ENCODE measurements around the gene FBXW10B.
"Not testable (repeated sequence)": the region's sequence is repeated elsewhere in the genome, so short reads cannot be mapped to it uniquely, and the experiment has no call there.

FBXW10B gene

DNA sequence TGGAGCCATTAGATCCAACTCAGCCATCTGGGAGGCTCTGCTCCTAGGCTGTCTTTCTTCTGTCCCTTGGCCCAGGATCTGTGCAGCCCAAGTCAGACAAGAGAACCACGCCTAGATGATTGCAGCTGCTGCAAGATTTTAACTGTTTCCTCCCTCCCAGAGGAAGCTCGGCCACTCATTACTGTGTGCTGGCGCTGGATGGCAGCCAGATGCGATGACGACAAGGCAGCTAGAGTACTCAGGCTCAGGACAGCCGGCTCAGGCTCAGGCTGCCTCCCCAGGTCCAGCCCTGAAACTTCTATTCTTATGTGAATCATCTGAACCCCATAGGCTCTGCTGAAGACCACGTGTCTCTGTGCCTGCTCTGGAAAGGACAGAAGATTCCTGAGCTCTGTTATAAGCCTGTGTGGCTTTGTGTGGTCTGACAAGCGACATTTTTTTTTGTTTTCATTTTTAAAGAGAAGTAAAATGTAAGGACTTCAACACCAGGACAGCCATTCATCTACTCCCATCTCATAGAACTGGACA is 32.1 kb upstream of the FBXW10B start:
- H3K4me3 ChIP-seq (ENCODE audit: low read depth, low read length), result no peak overlapping the region
- no peaks in the 10 kb centered on the region for H3K9me3 ChIP-seq (ENCODE audit: control insufficient read depth, insufficient read depth, low read length)
- peaks cover 12% of the 10 kb centered on the region for H3K4me1 ChIP-seq (ENCODE audit: control insufficient read depth, insufficient read depth, low read length)
- no peaks in the 10 kb centered on the region for H3K27me3 ChIP-seq (ENCODE audit: control insufficient read depth, insufficient read depth, low read length)
- no peaks in the 10 kb centered on the region for H3K36me3 ChIP-seq (ENCODE audit: control insufficient read depth, insufficient read depth, low read length)
- H3K9ac ChIP-seq (ENCODE audit: low read depth, low read length), result no peak overlapping the region

DNA sequence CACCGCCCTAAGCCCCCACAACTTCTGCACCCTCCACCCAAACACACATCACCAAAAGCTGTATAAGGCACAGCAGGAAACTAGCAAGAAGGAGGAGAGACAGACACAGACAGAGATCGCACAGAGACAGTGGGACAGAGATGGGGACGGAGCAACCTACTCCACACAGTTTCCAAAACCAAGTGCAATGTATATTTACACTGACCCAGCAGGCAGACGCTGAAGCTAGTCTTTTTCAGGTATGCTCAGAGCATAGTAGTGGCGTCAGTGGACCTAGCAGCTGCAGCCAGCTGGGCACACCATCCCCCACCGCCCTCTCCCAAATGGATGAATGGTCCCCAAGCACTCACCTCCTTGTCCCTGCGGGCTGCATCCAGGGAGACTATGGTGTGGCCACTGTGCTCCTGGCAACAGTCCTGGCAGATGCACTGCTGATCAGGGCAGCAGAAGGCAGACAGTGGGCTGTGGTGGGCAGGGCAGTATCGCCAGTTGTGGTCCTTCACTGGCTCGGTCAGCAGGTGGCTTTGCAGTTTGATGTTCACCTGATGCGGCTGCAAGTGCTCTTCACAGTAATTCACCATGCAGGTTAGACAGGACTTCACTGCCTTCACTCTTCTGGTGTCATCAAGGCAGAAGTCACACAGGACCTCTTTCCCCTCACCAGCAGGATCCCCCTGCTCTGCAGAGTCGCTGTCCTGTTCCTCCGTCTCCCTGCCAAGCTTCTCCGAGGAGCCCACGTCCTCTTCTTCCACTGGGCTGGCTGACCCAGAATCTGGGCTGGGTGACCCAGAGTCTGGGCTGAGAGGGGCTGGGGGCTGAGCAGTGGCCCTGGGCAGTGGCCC is 31.5 kb upstream of the FBXW10B start:
- Histone ChIP-seq H3K27me3 (ENCODE audit: control insufficient read depth, insufficient read depth, low read length) (no peaks in the 10 kb centered on the region), H3K4me3 (ENCODE audit: low read depth, low read length) (peak overlapping the region; percentile 1), H3K9ac (ENCODE audit: low read depth, low read length) (no peak overlapping the region), H3K4me1 (ENCODE audit: control insufficient read depth, insufficient read depth, low read length) (peaks cover 14% of the 10 kb centered on the region), H3K9me3 (ENCODE audit: control insufficient read depth, insufficient read depth, low read length) (no peaks in the 10 kb centered on the region), H3K36me3 (ENCODE audit: control insufficient read depth, insufficient read depth, low read length) (no peaks in the 10 kb centered on the region)

DNA sequence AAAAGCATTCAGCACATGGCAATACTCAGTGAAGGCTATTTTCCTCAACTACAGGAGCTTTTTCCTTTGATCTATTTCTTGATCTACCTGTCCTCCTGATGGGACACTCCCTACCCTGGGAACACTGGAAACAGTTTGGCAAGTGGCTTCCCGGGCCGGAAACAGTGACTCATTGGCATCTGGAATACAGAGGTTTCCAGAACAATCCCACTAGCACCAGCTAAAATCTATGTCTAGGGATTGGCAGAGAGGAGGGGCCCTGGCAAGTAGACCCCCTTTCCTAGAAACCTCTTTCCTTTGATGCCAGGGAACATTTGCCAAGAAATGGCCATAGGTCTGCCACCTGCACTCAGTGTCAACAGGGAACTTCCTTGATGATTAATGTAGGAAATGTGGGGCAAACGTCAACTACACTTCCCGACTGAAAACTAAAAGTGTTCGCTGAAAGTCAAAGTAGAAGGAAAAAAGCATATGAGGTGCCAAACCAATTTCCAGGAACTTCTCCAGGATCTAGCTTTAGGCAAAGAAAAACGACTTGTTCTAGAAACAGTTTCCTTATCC is 30.4 kb upstream of the FBXW10B start:
- Histone ChIP-seq H3K4me3 (ENCODE audit: low read depth, low read length) (no peak overlapping the region), H3K9ac (ENCODE audit: low read depth, low read length) (no peak overlapping the region), H3K4me1 (ENCODE audit: control insufficient read depth, insufficient read depth, low read length) (peaks cover 15% of the 10 kb centered on the region)

DNA sequence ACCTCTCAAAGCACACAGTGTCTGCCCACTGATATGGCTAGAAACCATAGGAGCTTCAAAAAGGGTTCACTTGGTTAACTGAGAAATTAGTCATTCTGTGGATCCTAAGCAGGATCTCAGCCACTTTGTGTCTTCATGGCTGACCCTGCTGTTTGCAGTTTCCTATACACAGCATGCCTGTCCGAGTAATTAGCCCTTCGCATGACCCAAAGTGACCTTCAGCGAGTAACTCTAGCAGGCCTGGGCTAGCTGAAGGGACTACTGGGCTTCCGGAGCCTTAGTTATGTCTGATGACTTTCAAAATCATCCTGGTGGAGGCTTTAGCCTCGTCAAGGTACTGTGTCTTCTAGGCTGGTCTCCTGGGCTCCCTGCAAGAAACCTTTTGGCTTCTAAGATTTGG is 28.9 kb upstream of the FBXW10B start:
- H3K9ac ChIP-seq (ENCODE audit: low read depth, low read length), result no peak overlapping the region
- H3K4me1 ChIP-seq (ENCODE audit: control insufficient read depth, insufficient read depth, low read length), result peaks cover 13% of the 10 kb centered on the region
- no peaks in the 10 kb centered on the region for H3K27me3 ChIP-seq (ENCODE audit: control insufficient read depth, insufficient read depth, low read length)
- H3K4me3 ChIP-seq (ENCODE audit: low read depth, low read length), result no peak overlapping the region
- no peaks in the 10 kb centered on the region for H3K9me3 ChIP-seq (ENCODE audit: control insufficient read depth, insufficient read depth, low read length)
- H3K36me3 ChIP-seq (ENCODE audit: control insufficient read depth, insufficient read depth, low read length), result no peaks in the 10 kb centered on the region

More for the DNA sequence above, 30.4 kb upstream of the FBXW10B start:
- Histone ChIP-seq H3K36me3 (ENCODE audit: control insufficient read depth, insufficient read depth, low read length) (no peaks in the 10 kb centered on the region), H3K27me3 (ENCODE audit: control insufficient read depth, insufficient read depth, low read length) (no peaks in the 10 kb centered on the region), H3K9me3 (ENCODE audit: control insufficient read depth, insufficient read depth, low read length) (no peaks in the 10 kb centered on the region)

DNA sequence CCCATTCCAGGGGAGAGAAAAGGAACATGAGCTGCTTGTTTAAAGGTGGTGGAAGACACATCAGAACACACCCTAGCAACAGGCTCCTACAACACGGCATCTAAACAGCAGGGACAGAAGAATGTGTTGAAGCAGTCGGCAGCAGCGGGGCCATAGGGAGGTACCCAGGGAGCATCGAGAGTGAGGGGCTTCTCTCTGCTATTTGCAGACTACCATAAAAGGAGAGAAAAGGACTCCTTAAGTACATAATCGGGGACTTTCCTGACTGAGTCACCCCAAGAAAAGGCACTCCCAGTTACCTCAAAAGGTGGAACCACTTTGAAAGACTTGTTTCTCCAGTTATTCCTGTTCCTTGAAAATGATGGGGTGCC is 26.4 kb upstream of the FBXW10B start:
- not testable (repeated sequence) for H3K9me3 ChIP-seq (ENCODE audit: control insufficient read depth, insufficient read depth, low read length); H3K27me3 ChIP-seq (ENCODE audit: control insufficient read depth, insufficient read depth, low read length); H3K4me3 ChIP-seq (ENCODE audit: low read depth, low read length); H3K4me1 ChIP-seq (ENCODE audit: control insufficient read depth, insufficient read depth, low read length); H3K9ac ChIP-seq (ENCODE audit: low read depth, low read length); H3K36me3 ChIP-seq (ENCODE audit: control insufficient read depth, insufficient read depth, low read length)

DNA sequence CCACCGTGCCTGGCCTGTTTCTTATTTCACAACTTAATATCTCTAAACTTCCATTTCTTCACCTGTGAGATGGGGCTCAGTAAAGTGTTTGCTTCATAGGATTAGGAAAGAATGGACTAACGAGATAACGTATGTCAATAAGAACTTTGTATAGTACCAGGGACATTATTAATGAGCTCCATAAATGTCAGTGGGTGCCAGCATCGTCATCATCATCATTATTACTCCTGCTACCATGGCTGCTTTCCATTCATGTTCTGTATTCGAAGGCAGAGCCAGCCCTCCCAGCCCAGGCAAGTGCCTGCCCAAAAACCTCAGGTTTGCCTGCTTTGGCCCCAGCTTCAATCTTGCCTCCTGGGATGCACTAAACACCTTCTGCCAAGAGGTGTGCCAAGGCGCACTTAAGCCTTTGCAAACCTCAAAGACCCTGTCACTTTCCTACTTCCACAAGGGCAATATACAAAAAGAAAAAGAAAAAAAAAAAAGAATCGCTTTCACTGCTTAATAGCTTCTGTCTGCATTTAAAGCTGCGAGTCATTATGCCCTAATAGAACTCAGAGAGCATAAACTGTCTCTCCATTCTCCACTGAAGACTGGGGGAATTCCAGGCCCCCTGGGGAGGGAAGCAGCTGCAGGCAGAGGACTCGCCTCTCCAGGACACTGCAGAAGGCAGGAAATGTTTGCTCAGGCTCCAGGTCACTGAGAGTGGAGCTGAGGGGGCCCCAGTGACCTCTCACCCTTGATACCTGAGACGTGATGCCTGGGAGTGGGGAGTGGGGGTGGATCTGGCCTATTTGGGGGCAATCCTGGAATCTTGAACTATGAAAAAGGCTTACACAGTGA is 25.8 kb upstream of the FBXW10B start:
- H3K9me3 ChIP-seq (ENCODE audit: control insufficient read depth, insufficient read depth, low read length); H3K27me3 ChIP-seq (ENCODE audit: control insufficient read depth, insufficient read depth, low read length); H3K9ac ChIP-seq (ENCODE audit: low read depth, low read length); H3K4me1 ChIP-seq (ENCODE audit: control insufficient read depth, insufficient read depth, low read length); H3K4me3 ChIP-seq (ENCODE audit: low read depth, low read length); H3K36me3 ChIP-seq (ENCODE audit: control insufficient read depth, insufficient read depth, low read length): not testable (repeated sequence)

DNA sequence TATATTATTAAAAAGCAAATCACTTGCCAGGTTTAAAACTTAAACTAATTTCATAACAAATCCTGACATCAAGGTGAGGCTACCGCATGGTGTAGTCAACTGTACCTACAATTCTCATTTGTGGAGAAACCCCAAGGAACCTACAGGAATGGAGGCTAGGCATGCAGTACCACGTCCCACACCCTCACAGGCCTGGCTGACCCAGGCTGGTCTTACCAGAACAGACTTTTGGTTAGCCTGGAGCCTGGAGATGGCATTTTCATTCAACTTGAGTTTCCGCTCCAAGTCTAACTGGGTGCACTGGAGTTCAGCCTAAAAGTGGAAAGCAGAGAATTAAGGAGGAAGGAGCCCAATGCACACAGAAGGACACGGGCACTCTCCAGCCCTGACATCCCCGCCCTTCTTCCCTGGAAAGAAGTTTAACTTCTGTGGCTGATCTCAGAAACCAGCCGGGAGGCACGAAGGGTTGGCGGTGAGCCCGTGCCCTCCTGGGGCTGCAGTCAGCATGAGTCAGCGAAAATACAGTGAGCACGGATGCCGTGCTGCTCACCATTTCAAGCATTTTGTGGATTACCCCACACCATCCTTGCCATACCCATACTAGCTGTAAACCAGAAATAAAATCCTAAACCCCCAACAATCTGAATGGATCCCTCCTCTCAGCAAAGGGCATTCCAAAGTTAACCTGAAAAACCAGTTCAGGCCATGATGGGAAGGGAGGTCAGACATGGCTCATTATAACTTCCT is 23.2 kb upstream of the FBXW10B start:
- H3K36me3 ChIP-seq (ENCODE audit: control insufficient read depth, insufficient read depth, low read length); H3K9ac ChIP-seq (ENCODE audit: low read depth, low read length); H3K27me3 ChIP-seq (ENCODE audit: control insufficient read depth, insufficient read depth, low read length); H3K4me1 ChIP-seq (ENCODE audit: control insufficient read depth, insufficient read depth, low read length); H3K9me3 ChIP-seq (ENCODE audit: control insufficient read depth, insufficient read depth, low read length); H3K4me3 ChIP-seq (ENCODE audit: low read depth, low read length): not testable (repeated sequence)

DNA sequence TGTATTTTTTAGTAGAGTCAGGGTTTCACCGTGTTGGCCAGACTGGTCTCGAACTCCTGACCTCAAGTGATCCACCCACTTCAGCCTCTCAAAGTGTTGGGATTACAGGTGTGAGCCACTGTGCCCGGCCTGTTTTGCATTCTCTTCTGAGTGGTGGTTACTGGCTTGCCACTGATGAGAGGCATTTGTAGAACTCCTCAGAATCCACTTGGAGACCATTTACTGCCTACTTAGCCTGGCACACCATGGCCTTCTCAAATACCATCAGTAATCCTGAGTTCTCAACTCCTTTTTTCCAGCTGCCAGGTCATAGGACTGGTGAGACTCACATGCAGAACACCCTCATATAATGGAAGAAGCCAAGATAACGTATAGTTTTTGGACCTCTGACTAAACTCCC is 22.5 kb upstream of the FBXW10B start:
- not testable (repeated sequence) for H3K27me3 ChIP-seq (ENCODE audit: control insufficient read depth, insufficient read depth, low read length); H3K9me3 ChIP-seq (ENCODE audit: control insufficient read depth, insufficient read depth, low read length); H3K9ac ChIP-seq (ENCODE audit: low read depth, low read length); H3K36me3 ChIP-seq (ENCODE audit: control insufficient read depth, insufficient read depth, low read length); H3K4me3 ChIP-seq (ENCODE audit: low read depth, low read length); H3K4me1 ChIP-seq (ENCODE audit: control insufficient read depth, insufficient read depth, low read length)

DNA sequence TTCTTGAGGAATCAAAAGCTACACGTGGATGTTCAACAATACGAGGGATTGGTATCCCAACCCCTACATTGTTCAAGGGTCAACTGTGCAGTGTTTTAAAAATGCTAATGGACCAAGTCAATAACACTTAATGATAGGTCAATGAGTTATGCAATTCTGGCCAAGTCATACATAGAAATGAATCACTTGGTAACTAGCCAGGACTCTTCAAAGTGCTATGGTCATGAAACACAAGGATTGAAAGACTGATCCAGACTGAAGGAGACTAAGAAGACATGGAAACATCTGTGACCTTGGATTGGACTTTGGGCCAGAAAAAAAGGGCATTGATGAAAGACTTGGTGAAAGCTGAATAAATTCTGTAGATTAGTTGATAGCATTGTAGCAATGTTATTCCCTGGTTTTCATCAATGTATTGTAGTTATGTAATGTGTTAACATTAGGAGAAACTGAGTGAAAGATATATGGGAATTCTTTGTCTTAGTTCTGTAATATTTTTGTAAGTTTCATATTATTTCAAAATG is 11.5 kb upstream of the FBXW10B start:
- H3K9me3 ChIP-seq (ENCODE audit: control insufficient read depth, insufficient read depth, low read length); H3K36me3 ChIP-seq (ENCODE audit: control insufficient read depth, insufficient read depth, low read length); H3K4me1 ChIP-seq (ENCODE audit: control insufficient read depth, insufficient read depth, low read length); H3K4me3 ChIP-seq (ENCODE audit: low read depth, low read length); H3K27me3 ChIP-seq (ENCODE audit: control insufficient read depth, insufficient read depth, low read length); H3K9ac ChIP-seq (ENCODE audit: low read depth, low read length): not testable (repeated sequence)

DNA sequence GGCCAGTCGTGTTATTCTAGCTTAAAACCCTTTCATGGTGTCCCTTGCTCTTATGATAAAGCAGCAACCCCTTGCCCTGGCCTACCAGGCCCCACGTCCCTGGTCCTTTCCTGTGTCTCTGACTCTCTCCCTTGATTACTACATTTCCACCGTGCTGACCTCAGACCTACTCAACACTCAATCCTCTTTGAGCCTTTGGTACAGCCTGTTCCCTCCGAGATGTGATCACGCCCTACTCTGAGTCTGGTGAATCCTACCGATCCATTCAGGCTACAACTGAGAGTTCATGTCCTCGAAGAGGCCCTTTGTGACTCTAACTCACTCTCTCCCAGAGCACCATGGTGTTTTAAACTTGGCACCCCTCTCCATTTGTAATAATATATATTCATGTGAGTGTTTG is 10.5 kb upstream of the FBXW10B start:
- not testable (repeated sequence) for H3K9me3 ChIP-seq (ENCODE audit: control insufficient read depth, insufficient read depth, low read length); H3K27me3 ChIP-seq (ENCODE audit: control insufficient read depth, insufficient read depth, low read length); H3K9ac ChIP-seq (ENCODE audit: low read depth, low read length); H3K36me3 ChIP-seq (ENCODE audit: control insufficient read depth, insufficient read depth, low read length); H3K4me1 ChIP-seq (ENCODE audit: control insufficient read depth, insufficient read depth, low read length); H3K4me3 ChIP-seq (ENCODE audit: low read depth, low read length)

DNA sequence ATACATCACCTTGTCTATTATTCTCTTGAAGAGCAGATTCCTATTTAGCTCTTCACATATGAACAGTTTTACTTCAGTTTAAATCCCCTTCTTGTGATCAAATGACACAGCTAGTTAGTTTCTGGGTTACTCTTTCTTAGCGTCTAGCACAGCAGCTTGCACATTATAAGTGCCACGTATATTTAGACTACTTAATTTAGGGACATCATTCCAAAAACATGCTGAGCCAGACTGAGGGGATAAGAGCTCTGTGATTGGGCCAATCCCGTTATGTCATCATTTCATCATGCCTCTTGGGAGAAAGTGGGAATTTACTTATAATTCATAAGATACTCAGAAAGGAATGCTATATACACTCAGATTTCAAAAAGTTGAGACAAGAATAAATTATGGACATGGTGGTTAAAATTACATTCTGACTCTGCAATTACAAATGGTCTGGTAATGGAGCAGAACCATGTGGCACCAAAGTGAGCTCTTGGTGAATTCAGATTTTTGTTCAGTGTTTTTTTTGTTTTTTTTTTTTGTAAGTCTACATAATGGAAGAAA is 4.2 kb upstream of the FBXW10B start:
- not testable (repeated sequence) for H3K4me3 ChIP-seq (ENCODE audit: low read depth, low read length); H3K9ac ChIP-seq (ENCODE audit: low read depth, low read length); H3K36me3 ChIP-seq (ENCODE audit: control insufficient read depth, insufficient read depth, low read length); H3K4me1 ChIP-seq (ENCODE audit: control insufficient read depth, insufficient read depth, low read length); H3K27me3 ChIP-seq (ENCODE audit: control insufficient read depth, insufficient read depth, low read length); H3K9me3 ChIP-seq (ENCODE audit: control insufficient read depth, insufficient read depth, low read length)
